ENCODE results near the gene NOC2L.

NOC2L gene

DNA sequence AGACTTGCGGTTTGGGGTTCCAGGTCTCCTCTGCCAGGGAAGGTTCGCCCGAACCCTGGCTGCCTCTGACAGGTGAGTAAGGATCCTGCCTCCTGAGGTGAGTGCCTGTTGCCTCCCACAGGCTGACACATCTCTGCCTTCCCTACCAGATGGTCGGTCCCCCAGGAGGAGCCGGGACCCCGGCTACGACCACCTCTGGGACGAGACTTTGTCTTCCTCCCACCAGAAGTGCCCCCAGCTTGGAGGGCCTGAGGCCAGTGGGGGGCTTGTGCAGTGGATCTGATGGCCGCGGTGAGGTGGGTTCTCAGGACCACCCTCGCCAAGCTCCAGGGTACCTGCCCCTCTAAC, 15.2 kb upstream of the NOC2L start:
- no peak for DNase-seq

DNA sequence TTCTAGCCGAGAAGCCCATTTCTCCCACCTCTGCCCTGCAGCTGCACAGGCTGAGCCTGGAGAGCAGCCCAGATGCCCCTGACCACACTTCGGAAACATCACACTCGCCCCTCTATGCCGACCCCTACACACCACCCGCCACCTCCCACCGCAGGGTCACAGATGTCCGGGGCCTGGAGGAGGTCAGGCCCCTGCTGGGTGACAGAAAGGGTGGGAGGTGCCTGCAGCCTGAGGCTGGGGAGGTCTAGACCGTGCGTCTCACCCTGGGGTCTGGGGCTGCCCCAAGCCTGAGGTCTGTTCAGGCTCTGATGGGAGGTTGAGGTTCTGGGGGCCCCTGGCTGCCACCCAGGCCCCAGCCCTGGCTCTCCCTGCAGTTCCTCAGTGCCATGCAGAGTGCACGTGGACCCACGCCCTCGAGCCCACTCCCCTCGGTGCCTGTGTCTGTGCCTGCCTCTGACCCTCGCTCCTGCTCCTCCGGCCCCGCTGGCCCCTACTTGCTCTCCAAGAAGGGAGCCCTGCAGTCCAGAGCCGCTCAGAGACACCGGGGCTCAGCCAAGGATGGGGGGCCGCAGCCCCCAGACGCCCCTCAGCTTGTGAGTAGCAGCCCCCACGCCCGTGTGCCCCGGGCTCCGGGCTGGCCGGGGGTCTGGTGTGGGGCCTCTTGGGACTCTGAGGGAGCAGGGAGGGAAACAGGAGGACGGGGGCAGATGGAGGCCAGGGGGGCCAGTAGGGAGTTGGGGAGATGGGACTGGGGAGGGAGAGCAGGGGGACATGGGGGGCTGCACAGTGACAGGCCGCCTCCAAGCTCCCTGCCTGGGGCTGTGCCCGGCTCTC, 14.6 kb upstream of the NOC2L start:
- no peak for DNase-seq

DNA sequence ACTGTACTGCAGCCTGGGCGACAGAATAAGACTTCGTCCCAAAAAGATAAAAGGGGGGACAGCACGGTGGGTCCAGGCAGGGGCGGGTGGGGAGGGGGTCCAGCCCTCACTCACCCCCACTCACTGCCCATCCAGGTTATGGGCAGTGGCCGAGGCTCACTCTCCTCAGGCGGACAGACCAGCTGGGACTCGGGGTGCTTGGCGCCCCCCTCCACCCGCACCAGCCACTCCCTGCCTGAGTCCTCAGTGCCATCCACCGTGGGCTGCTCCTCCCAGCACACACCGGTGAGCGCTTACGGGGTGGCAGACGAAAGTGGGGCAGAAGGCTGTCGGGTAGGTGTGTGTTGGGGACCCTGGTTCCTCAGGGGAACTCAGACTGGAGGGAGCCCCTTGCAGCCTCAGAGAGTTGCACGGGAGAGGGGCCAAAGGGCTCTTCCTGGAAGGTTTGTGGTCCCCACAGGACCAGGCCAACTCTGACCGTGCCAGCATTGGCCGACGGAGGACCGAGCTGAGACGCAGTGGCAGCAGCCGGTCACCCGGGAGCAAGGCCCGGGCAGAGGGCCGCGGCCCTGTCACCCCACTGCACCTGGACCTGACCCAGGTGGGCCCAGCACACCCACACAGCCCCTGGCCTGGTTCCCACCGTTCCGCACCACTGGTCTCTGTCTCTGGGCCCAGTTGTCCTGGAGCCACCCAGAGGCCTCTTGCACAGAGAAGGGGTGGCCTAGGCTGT, 13.8 kb upstream of the NOC2L start:
- no peak for DNase-seq

DNA sequence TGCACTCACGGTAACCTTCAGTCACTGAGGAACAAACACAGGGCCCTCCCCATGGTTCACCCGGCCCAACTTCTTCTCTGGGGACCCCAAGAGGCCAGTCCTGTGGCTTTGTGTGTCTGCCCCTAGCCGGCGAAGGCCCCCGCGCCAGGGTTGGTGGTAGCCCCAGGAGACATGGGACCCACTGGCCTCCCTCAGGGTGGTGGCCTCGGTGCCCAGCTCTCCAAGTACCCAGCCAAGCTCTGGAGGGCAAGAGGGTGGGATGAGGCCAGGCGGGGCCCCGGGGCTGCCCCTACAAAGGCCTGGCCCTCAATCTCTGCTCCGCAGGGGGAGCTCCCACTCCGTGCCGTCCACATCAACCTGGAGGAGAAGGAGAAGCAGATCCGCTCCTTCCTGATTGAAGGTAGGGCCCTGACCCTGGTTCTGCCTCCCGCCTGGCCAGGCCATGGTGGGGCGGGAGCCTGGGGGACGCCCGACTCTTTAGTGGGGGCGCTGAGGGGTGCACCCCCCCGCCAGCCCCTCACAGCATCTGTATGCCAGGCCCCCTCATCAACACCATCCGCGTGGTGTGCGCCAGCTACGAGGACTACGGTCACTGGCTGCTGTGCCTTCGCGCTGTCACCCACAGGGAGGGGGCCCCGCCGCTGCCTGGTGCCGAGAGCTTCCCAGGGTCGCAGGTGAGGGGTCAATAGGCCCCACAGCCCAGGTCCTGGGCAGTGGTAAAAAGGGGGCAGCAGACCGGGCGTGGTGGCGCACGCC, 12.9 kb upstream of the NOC2L start:
- DNase-seq, result no peak

DNA sequence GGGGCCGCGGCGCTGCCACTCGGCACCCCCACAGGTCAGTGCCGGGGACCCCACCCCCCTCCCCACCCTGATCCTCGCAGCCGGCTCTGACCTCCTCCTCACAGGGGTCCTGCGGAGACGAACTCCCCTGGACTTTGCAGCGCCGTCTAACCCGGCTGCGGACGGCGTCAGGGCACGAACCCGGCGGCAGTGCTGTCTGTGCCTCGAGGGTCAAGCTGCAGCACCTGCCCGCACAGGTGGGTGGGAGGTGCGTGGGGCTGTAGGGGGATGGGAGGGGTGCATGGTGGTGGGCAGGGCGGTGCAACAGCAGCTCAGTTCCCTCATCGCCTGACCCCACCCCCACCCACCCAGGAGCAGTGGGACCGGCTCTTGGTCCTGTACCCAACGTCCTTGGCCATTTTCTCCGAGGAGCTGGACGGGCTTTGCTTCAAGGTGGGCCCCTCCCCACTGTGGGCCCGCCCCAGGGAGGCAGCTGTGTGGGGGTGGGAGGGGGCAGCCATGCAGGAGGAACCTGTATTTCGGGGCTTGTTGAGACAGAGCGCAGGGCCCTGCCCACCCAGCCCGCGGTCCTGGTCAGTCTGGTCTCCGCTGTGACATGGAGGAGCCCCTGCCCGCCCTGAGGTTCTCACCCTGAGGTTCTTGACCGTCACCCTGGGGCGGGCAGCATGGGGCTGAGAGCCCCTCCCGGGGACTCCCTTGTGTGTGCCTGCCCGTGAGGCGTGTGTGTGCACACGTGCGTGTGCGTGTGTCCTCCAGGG, 12.1 kb upstream of the NOC2L start:
- no peak for DNase-seq

DNA sequence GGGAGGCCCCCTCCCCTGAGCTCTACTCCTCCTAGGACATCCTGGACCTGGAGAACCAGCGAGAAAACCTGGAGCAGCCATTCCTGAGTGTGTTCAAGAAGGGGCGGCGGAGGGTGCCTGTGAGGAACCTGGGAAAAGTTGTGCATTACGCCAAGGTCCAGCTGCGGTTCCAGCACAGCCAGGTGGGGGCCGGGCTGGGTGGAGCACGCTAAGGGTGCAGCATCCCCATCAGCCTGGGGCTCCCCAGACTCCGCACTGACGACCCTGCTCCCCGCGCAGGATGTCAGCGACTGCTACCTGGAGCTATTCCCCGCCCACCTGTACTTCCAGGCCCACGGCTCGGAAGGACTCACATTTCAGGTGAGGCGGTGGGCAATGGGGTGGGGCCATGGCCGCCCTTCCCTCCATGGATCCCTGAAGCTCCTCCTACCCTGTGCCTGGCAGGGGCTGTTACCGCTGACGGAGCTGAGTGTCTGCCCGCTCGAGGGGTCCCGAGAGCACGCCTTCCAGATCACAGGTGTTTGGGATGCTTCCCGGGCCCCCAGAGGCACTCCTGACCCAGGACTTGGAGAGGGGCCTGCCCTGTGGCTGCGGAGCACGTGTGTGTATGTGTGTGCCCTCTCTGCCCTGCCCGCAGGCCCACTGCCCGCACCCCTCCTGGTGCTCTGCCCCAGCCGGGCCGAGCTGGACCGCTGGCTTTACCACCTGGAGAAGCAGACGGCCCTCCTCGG, 11.4 kb upstream of the NOC2L start:
- DNase-seq, result no peak

DNA sequence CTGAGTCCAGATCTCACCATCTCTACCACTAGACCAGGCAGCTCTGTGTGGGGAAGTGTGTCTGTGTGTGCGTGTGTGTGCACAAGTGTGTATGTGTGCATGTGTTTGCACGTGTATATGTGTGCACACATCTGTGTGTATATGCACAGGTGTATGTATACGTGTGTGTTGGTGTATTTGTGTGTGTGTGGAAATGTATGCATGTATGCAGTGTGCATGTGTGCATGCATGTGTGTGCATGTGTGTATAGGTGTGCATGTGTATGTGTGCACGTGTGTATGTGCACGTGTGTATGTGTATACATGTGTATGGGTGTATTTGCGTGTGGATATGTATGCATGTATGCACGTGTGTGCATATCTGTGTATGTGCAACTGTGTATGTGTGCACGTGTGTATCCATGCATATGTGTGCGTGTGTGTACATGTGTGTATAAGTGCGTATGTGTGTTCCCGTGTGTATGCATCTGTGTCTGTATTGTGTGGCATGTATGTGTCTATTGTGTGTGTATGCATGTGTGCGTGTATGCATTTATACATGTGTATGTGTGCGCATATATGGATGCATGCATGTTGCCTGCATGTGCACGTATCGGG, 10.3 kb upstream of the NOC2L start:
- DNase-seq, result no peak

DNA sequence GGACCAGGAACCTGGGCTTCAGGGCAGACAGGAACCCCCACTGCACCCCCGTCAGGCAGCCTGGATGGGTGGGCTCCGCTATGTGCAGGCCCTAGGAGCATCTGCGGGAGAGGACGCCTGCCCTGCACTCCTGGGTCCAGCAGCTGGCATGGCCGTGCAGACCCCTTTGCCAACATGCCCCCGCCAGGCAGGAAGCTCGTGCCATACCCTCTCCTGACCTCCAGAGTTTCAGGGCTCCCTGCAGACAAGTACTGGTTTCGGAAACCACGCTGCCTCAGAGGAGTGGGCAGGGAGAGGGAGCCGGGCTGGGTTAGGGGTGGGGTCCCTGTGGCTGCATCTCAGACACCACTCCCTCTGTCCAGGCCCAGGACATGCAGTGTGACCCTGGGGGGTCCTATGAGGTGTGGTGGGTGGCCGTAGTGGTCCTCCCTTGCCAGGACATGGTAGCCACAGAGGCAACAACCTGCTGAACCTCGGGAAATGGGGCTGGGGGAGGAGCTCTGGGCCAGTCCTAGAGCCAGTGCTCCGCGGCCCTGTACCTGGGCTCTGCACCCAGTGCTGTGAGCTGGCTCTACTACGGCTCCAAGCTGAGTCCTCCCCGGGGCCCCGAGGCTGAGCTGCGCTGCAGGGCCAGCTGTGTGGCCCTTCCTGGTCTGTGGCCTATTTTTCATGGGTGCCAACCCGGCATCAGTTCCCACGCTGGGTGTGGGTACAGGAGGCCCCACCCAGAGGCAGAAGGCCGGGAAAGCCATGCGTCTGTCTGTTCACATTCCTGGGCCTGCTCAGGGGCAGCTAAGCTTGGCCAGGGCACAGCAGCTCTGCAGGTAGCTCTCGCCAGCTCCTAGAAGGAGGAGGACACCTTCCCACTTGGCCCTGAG, 8.6 kb upstream of the NOC2L start:
- DNase-seq, result no peak

DNA sequence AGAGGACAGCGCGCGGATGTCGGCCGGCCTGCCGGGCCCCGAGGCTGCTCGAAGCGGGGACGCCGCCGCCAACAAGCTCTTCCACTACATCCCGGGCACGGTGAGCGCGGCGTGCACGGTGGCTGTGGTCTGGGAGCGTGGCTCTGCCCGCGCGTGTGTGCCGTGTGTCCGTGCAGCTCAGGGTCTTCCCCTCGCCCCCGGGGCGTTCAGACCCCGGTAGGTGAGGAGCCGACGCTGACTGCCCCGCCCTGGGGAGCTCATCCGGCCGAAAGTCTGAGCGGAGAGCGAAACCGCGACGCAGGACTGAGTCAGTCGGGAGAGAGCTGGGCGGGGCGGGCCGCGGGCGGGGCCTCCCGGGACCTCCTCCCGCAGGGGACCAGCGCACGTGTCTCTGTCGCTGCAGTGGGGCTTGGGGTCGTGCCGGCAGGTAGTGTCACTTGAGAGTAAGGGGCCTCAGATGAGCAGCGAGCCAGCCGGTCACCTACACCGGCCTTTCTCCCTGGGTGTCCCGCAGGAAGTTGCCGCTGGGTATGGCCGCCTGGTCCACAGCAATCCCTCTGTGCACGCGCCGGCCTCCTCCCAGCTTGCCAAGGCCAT, 7.7 kb upstream of the NOC2L start:
- peak; percentile 34 for DNase-seq

DNA sequence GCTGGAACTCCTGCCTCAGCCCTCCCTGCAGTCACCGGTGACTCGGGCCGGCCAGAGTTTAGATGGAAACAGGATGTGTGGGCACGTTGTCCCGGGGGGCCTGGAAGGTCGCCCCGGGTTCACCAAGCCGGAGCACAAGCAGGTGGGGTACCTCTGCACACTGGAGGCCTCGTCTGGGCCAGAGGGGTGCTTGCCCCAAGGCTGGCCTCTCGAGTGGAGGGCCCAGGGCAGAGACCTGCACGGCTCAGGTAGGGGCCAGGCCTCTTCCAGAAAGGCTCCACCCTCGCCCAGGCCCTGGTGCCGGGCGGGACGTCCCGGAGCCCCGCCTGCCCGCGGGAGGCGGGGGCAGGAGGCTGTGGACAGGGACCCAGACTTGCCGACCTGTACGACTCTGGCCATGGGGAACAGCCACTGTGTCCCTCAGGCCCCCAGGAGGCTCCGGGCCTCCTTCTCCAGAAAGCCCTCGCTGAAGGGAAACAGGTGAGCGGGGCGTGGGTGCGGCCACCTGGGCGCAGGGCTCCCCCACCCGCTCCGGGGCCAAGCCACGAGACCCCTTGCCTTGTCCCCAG, 7.2 kb upstream of the NOC2L start, which contains the start of gene PLEKHN1:
TSS of gene PLEKHN1 (plus strand) at position 348 of the 569 bp plus-strand sequence. CDS start at position 398, 50 bp downstream.
- DNase-seq, result no peak

DNA sequence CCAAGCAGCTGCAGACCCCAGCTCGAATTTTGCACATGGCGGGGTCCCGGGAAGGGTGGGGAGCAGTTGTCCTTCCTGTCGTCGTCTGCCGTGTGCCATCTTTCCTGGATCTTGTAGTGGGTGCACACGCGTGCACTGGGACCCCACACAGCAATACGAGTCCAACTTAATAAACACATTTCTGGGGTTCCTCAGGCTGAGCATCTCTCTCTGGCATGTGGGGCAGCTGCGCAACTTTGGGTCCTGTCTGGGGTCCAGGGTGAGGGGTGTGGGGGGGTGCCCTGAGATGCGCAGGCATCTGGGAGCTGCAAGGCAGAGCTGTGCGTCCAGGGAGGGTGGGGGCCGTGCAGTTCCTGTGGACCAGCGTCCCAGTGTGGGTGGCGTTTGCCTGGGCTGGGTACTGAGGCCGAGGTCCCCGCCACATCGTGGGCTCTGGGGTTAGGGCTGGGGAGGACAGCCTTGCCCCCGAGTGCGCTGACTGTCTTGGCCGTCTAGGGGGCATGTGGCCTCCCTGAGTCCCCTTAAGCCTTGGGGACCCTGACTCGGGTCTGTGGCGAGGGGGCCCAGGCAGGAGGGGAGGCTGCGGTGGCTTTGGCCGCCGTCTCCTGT, 6.6 kb upstream of the NOC2L start:
- no peak for DNase-seq

DNA sequence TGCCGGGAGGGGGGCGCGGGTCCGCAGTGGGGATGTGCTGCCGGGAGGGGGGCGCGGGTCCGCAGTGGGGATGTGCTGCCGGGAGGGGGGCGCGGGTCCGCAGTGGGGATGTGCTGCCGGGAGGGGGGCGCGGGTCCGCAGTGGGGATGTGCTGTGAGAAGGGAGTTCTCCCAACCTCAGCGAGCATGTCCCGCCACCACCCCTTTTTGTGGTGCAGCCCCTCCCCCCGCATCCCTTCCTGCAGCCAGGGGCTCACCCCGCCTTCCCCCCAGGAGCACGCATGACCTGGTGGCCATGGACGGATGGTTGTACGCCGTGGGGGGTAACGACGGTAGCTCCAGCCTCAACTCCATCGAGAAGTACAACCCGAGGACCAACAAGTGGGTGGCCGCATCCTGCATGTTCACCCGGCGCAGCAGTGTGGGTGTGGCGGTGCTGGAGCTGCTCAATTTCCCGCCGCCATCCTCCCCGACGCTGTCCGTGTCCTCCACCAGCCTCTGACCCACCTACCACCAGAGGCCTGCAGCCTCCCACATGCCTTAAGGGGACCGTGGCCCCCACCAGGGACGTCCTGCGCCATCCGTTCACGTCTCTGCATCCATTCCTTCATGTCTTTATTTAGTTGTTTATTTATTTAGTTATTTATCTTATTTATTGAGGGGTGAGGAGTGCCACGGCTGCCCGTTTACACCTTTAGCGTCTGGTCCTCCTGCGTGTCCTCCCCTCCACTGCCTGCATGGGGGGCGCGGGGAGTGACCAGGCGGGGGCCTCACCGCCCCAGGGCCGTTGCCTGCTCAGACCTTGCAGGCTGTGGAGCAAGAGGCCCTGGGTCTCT, 5.9 kb upstream of the NOC2L start:
- DNase-seq, result no peak

DNA sequence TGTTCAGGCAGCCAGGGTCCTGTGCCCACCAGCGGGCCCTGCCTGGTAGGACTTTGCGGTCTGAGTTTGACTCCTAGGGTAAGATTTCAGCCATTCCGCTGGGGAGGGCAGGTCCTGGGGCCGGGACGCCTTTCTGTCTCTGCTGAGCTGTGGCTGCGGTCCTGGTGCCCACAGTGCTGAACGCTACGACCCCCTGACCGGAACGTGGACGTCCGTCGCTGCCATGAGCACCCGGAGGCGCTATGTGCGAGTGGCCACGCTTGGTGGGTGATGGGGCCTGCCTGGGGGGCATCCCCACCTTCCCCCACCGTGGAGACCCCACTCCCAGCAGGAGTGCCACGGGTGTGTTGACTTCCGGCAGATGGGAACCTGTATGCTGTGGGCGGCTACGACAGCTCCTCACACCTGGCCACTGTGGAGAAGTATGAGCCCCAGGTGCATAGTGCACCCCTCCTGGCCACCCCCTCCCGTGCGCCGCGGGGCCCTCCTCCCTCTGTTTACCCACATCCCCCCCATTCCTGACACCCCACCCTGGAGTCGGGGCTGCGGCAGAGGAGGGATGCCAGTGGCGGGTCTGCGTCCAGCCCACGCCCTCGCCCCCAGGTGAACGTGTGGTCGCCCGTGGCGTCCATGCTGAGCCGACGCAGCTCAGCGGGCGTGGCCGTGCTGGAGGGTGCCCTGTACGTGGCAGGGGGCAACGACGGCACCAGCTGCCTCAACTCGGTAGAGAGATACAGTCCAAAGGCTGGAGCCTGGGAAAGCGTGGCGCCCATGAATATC, 4.9 kb upstream of the NOC2L start:
- no peak for DNase-seq

DNA sequence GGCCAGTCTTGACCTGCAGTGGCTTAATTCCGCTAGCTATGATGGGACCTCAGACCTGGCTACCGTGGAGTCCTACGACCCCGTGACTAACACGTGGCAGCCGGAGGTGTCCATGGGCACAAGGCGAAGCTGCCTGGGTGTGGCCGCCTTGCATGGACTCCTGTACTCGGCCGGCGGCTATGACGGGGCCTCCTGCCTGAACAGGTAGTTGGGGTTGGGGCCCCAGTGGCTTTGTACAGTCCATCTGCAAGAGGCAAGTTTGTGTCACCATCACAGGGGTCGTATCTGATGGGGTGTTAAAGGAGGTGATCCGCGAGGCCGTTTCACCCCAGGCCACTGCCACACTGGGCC, 4.2 kb upstream of the NOC2L start:
- DNase-seq, result no peak

DNA sequence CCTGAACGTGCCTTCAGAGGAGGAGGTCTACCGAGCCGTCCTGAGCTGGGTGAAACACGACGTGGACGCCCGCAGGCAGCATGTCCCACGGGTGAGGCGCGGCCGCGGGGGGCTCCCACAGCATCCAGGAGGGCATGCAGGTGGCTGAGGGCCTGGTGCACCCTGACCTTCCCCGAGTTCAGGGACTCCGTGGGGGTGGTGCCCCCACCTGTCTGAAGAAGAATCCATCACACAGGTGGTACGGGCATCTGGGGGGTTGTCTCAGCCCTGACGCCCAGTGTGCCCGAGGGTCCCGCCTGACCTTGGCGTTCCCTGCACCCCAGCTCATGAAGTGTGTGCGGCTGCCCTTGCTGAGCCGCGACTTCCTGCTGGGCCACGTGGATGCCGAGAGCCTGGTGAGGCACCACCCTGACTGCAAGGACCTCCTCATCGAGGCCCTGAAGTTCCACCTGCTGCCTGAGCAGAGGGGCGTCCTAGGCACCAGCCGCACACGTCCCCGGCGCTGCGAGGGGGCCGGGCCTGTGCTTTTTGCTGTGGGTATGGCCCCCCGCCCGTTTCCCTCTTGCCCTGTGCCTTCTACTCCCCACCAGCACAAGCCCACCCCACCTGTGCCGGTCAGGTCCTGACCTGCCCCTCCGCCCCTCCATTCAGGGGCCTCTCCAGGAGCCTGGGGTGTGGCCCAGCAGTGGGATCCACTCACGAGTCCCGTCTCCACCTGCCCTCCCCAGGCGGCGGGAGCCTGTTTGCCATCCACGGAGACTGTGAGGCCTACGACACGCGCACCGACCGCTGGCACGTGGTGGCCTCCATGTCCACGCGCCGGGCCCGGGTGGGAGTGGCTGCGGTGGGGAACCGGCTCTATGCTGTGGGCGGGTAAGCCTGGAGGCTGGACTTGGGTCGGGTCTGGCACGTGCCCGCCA, 3.6 kb upstream of the NOC2L start:
- DNase-seq, result no peak

DNA sequence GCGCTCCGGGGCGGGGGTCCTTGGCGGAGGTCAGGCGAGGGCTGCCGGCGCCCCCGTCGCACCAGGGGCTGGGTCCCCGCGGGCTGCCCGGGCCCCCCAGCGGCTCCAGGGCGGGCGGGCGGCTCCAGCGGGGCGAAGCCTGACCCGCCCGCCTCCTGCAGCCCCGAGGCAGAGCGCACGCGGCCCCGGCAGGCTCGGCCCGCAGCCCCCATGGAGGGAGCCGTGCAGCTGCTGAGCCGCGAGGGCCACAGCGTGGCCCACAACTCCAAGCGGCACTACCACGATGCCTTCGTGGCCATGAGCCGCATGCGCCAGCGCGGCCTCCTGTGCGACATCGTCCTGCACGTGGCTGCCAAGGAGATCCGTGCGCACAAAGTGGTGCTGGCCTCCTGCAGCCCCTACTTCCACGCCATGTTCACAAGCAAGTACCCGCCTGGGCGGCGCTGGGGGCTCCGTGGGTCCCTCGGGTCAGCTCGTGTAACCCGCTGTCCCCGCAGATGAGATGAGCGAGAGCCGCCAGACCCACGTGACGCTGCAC, 2.1 kb upstream of the NOC2L start:
- DNase-seq, result no peak

All from GOT3 (cell line).